CD14-positive monocyte (primary cell): ENCODE results near the gene IL27RA. TPM values are rescaled to one million over a fixed set of nuclear protein-coding genes. Genes with fewer than 3 reads are reported as not detected.

Experiments used
- DNase-seq, 3 donors: peaks; one replicate each; pipeline ENCODE4 v3.0.0-alpha.2; 2011 to 2022
- H2AFZ ChIP-seq: 2 replicates; pipeline ENCODE4 v1.6.0; 2012; ENCODE audit warnings: mild to moderate bottlenecking, low read depth, low read length, inconsistent platforms; ENCODE audit not compliant: insufficient read depth, poor library complexity, severe bottlenecking
- H3K27ac ChIP-seq, 2 donors: 1 replicate in 1 of 2; 2 replicates in 1 of 2; pipeline ENCODE4 v1.5.1; 2012 to 2013; ENCODE audit warnings: low read length in 2 of 2, control low read depth in 1 of 2, inconsistent platforms in 1 of 2, low read depth in 1 of 2, mild to moderate bottlenecking in 1 of 2
- H3K27me3 ChIP-seq, 2 donors: one replicate each; pipeline versions ENCODE4 v1.6.0 to v1.6.1; 2011 to 2013; ENCODE audit warnings: low read length in 2 of 2; ENCODE audit not compliant: control insufficient read depth in 2 of 2, insufficient read depth in 2 of 2
- H3K36me3 ChIP-seq, 2 donors: replicated peaks in 1 of 2; 1 replicate in 1 of 2; 2 replicates in 1 of 2; pipeline versions ENCODE4 v1.5.1 to v1.6.1; 2012 to 2013; ENCODE audit warnings: low read length in 2 of 2, control low read depth in 1 of 2, inconsistent platforms in 1 of 2, mild to moderate bottlenecking in 1 of 2; ENCODE audit not compliant: insufficient read depth in 2 of 2, control insufficient read depth in 1 of 2
- H3K4me1 ChIP-seq, 2 donors: 1 replicate in 1 of 2; 2 replicates in 1 of 2; pipeline versions ENCODE4 v1.5.1 to v1.6.1; 2012 to 2013; ENCODE audit warnings: low read length in 2 of 2, control low read depth in 1 of 2, inconsistent platforms in 1 of 2, mild to moderate bottlenecking in 1 of 2, moderate library complexity in 1 of 2; ENCODE audit not compliant: insufficient read depth in 2 of 2, control insufficient read depth in 1 of 2
- H3K4me2 ChIP-seq: replicated peaks from 2 replicates; pipeline ENCODE3; 2012; ENCODE audit warnings: low read length, moderate library complexity, mild to moderate bottlenecking; ENCODE audit not compliant: poor library complexity, severe bottlenecking; ENCODE audit errors: extremely low read depth
- H3K4me3 ChIP-seq, 3 experiments: fragments of 200-600 bp in 1 of 3; sonication (generic) in 1 of 3; replicated peaks in 1 of 3; 1 replicate in 2 of 3; 2 replicates in 1 of 3; pipeline ENCODE4 v1.5.1; 2011 to 2013; ENCODE audit warnings: low read length in 3 of 3, mild to moderate bottlenecking in 3 of 3, control low read depth in 2 of 3, low read depth in 2 of 3, inconsistent platforms in 1 of 3, moderate library complexity in 1 of 3
- H3K79me2 ChIP-seq: 2 replicates; pipeline ENCODE4 v1.6.0; 2012; ENCODE audit warnings: mild to moderate bottlenecking, control low read depth, inconsistent platforms, low read length, moderate library complexity; ENCODE audit not compliant: insufficient read depth
- H3K9ac ChIP-seq: 2 replicates; pipeline ENCODE4 v1.6.0; 2017; ENCODE audit warnings: low read length, mild to moderate bottlenecking; ENCODE audit not compliant: insufficient read depth, poor library complexity, severe bottlenecking
- H3K9me3 ChIP-seq, 2 donors: replicated peaks in 1 of 2; 1 replicate in 1 of 2; 2 replicates in 1 of 2; pipeline versions ENCODE4 v1.5.1 to v1.6.1; 2012 to 2013; ENCODE audit warnings: low read length in 2 of 2, control low read depth in 1 of 2; ENCODE audit not compliant: control insufficient read depth in 1 of 2, insufficient read depth in 1 of 2
- H4K20me1 ChIP-seq: 2 replicates; pipeline ENCODE4 v1.6.0; 2012; ENCODE audit warnings: mild to moderate bottlenecking, low read length, control low read depth, moderate library complexity; ENCODE audit not compliant: insufficient read depth
- H3K27ac Mint-ChIP-seq, 7 donors: one replicate each; pipeline ENCODE4 v1.8.0; 2020; ENCODE audit warnings: mild to moderate bottlenecking in 7 of 7, mixed read lengths in 7 of 7, moderate library complexity in 6 of 7, inconsistent platforms in 2 of 7
- H3K27me3 Mint-ChIP-seq, 3 donors: one replicate each; pipeline ENCODE4 v1.8.0; 2021 to 2022; ENCODE audit warnings: low read depth in 3 of 3, mild to moderate bottlenecking in 3 of 3, mixed read lengths in 3 of 3, moderate library complexity in 3 of 3, inconsistent platforms in 1 of 3
- H3K36me3 Mint-ChIP-seq, 2 donors: one replicate each; pipeline ENCODE4 v1.8.0; 2020; ENCODE audit warnings: mixed read lengths in 2 of 2, inconsistent platforms in 1 of 2, mild to moderate bottlenecking in 1 of 2
- H3K4me1 Mint-ChIP-seq: one replicate; pipeline ENCODE4 v1.8.0; 2020; ENCODE audit warnings: mild to moderate bottlenecking, mixed read lengths
- H3K4me3 Mint-ChIP-seq, 2 donors: one replicate each; pipeline ENCODE4 v1.8.0; 2020; ENCODE audit warnings: mild to moderate bottlenecking in 2 of 2, mixed read lengths in 2 of 2, moderate library complexity in 1 of 2
- H3K9me3 Mint-ChIP-seq, 7 donors: one replicate each; pipeline ENCODE4 v1.8.0; 2020 to 2022; ENCODE audit warnings: mixed read lengths in 7 of 7, mild to moderate bottlenecking in 6 of 7, moderate library complexity in 6 of 7, inconsistent platforms in 2 of 7
- WGBS: methylation state at CpG from one replicate; pipeline ENCODE4 v1.1.5; 2013; ENCODE audit warnings: missing lambda C conversion rate; ENCODE audit not compliant: insufficient coverage; 5-methylcytosine and 5-hydroxymethylcytosine counted together
- intact Hi-C, 2 donors: fragments of 100-400 bp; cut with micrococcal nuclease; formaldehyde crosslinking; loops; one replicate each; pipeline versions ENCODE4 v1.15.0 to v1.15.1; 2023
- polyA plus RNA-seq, 3 donors: library from polyadenylated mRNA; depleted of rRNA in 1 of 3; unstranded in 2 of 3; stranded (reverse) in 1 of 3; fragments of 300-500 nt in 2 of 3; fragments of >200 nt in 1 of 3; fragmentation: Illumina TruSeq in 2 of 3; gene quantifications; 1 replicate in 2 of 3; 2 replicates in 1 of 3; pipeline ENCODE4 v1.2.3, GENCODE V29; 2012 to 2021
- TF ChIP-seq, protein P1 (sequence below): fragments of 200-600 bp; IDR thresholded peaks from one replicate; pipeline ENCODE4 v1.8.0; 2022; ENCODE audit warnings: antibody characterized with exemption, mild to moderate bottlenecking

The IL27RA gene
- polyA plus RNA-seq, 3 donors: 40.4 to 61.5 (median 54.9) TPM

DNA sequence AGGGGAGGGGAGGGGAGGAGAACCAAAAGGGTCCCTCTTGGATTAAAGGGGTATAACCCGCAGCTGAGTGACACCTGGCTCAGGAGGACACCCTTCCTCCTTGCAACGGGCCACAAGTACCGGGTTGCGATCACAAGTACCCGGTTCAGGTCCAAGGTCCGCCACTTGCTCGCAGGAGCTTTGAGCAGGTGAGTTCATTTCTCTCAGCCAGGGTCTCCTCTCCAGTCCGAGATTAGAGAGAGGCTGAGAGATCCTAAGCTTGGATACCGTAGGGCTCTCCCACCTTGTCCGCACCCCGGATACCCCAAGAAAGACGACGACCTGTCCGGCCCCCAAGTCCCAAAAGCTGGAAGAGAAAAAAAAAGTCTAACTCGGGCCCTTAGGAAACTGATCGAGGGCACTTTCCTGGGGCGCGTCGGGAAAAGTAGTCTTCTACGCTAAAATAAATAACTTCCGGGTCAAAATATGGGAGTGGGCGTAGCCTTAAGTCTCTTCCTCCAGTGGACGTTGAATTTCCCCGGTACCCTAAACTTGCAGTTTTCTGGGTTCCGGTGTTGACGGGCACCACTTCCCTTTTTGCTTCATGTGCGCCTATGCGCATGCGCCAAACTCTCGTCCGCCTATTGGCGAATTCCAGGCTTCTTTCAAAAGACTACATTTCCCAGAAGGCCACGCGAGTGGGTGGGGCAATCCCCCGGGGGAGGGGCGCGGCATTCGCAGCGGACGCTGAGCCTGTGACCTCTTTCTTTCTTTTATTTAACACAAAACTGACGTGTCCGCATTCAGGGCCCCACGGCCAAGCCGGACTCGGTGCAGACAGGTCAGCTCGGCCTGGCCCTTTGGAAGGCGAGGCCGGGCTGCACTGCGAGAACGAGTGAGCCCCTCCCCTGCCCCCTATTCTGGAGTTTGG, 49.6 kb downstream of the IL27RA start:
- Mint-ChIP-seq H3K9me3 (no peaks in the 10 kb centered on the region), H3K27ac (peak overlapping the region; percentile 91 to 98 (median 94)), H3K4me1 (peaks cover 41% of the 10 kb centered on the region), H3K4me3 (peak overlapping the region; percentile 88 to 95), H3K27me3 (peaks cover 0 to 5% (median 2%) of the 10 kb centered on the region in 3 donors), H3K36me3 (peaks cover 0 to 3% of the 10 kb centered on the region in 2 donors)
- intact Hi-C loops: loop anchor here (1.0 to 5.0 kb wide), 4 partner anchors 36 to 75 kb away; partner anchors contain the start of genes PRKACA (in 2 of the 2), ASF1B (in 1 of the 2) and RFX1 (in 1 of the 2)
- Histone ChIP-seq H3K9me3 (no peaks in the 10 kb centered on the region), H3K27me3 (no peaks in the 10 kb centered on the region), H3K36me3 (no peaks in the 10 kb centered on the region), H2AFZ (peak overlapping the region; percentile 96), H3K4me3 (peak overlapping the region; percentile 79 to 96 (median 82)), H3K4me1 (peaks cover 55 to 62% of the 10 kb centered on the region in 2 donors), H3K9ac (peak overlapping the region; percentile 81), H3K79me2 (no peaks in the 10 kb centered on the region), H3K4me2 (peak overlapping the region; percentile 100), H3K27ac (peak overlapping the region; percentile 85), H4K20me1 (no peaks in the 10 kb centered on the region)
- TF ChIP-seq, protein P1, sequence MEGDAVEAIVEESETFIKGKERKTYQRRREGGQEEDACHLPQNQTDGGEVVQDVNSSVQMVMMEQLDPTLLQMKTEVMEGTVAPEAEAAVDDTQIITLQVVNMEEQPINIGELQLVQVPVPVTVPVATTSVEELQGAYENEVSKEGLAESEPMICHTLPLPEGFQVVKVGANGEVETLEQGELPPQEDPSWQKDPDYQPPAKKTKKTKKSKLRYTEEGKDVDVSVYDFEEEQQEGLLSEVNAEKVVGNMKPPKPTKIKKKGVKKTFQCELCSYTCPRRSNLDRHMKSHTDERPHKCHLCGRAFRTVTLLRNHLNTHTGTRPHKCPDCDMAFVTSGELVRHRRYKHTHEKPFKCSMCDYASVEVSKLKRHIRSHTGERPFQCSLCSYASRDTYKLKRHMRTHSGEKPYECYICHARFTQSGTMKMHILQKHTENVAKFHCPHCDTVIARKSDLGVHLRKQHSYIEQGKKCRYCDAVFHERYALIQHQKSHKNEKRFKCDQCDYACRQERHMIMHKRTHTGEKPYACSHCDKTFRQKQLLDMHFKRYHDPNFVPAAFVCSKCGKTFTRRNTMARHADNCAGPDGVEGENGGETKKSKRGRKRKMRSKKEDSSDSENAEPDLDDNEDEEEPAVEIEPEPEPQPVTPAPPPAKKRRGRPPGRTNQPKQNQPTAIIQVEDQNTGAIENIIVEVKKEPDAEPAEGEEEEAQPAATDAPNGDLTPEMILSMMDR: no peak
- DNase-seq: peak; percentile 99 to 100 (median 99)
- under 1% methylated on average over 48 of the region's 50 CpGs for WGBS

GRCh38 chr19:14081797-14082674, 50.5 kb downstream of the IL27RA start:
- Histone ChIP-seq H3K9ac (peak overlapping the region; percentile 81), H3K4me2 (peak overlapping the region; percentile 100), H3K79me2 (no peaks in the 10 kb centered on the region), H3K27ac (peak overlapping the region; percentile 57 to 84), H3K27me3 (no peaks in the 10 kb centered on the region), H3K9me3 (no peaks in the 10 kb centered on the region), H3K4me3 (peak overlapping the region; percentile 57 to 96 (median 72)), H3K36me3 (no peaks in the 10 kb centered on the region), H2AFZ (peak overlapping the region; percentile 96), H4K20me1 (no peaks in the 10 kb centered on the region), H3K4me1 (peaks cover 49 to 53% of the 10 kb centered on the region in 2 donors)
- intact Hi-C loops: loop anchor here (1.0 to 5.0 kb wide), 4 partner anchors 35 to 76 kb away; partner anchors contain the start of genes PRKACA (in 2 of the 2), ASF1B (in 1 of the 2) and RFX1 (in 1 of the 2)
- peak overlapping the region; percentile 88 to 94 for H3K4me3 Mint-ChIP-seq
- peaks cover 36% of the 10 kb centered on the region for H3K4me1 Mint-ChIP-seq
- H3K27me3 Mint-ChIP-seq: peaks cover 0 to 3% (median 2%) of the 10 kb centered on the region in 3 donors
- no peaks in the 10 kb centered on the region for H3K9me3 Mint-ChIP-seq
- peaks cover 3 to 7% of the 10 kb centered on the region in 2 donors for H3K36me3 Mint-ChIP-seq
- H3K27ac Mint-ChIP-seq: peak overlapping the region; percentile 91 to 98 (median 94)
- DNase-seq: peak in 1 of 3 donors; percentile 50
- TF ChIP-seq, protein P1: no peak
- 31% methylated on average over 16 of the region's 24 CpGs for WGBS
